Measurements from ENCODE around the gene RAI2. TPM values are rescaled to one million over a fixed set of nuclear protein-coding genes. Genes with fewer than 3 reads are reported as not detected.

Gene RAI2
- total RNA-seq, 6 donors from 2014 or later = 13.6 to 28.1 (median 19.1) TPM

DNA sequence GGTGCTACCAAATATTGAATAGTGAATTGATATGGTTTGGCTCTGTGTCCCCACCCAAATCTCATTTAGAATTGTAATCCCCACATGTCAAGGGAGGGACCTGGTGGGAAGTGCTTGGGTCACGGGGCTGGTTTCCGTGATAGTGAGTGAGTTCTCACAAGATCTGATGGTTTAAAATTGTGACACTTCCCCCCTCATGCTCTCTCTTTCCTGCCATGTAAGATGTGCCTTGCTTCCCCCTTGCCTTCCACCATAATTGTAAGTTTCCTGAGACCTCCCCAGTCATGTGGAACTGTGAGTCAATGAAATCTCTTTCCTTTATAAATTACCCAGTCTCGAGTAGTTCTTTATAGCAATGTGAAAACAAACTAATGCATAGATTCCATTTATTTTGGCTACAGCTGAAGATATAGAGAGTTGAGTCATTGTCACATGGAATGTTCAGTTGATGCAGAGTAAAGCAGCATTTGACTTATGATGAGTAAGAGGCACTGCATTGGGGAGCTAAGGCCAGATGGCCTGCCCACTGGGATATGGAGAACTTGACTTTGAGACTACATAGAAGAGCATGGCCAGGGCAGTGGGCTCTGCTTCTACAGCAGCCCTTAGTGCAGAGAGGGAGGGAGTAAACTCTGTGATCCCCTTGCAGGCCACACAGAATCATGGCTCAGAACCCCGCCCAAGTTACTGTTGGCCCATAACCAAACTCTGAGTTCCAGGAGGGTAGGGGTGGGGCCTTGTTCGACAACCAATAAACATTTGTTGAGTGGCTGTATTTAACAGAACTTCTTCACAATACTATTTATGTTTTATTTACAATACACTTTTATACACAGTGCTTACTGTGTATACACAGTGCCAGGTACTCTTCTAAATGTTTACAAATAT, 34.2 kb downstream of the RAI2 start:
- DNase-seq (no peak), ATAC-seq (ENCODE audit: low FRiP score in 2 of 2) (no peak)
- Histone ChIP-seq H3K4me1 (peaks cover 0 to 2% (median 0%) of the 10 kb centered on the region in 4 donors), H3K27me3 (no peaks in the 10 kb centered on the region), H3K36me3 (no peaks in the 10 kb centered on the region), H3K9me3 (no peaks in the 10 kb centered on the region), H3K4me3 (no peak overlapping the region), H3K27ac (no peak overlapping the region)
- 63 to 65% methylated on average over 5 of the region's 5 CpGs for WGBS, 2 donors
- TF ChIP-seq, protein P1, sequence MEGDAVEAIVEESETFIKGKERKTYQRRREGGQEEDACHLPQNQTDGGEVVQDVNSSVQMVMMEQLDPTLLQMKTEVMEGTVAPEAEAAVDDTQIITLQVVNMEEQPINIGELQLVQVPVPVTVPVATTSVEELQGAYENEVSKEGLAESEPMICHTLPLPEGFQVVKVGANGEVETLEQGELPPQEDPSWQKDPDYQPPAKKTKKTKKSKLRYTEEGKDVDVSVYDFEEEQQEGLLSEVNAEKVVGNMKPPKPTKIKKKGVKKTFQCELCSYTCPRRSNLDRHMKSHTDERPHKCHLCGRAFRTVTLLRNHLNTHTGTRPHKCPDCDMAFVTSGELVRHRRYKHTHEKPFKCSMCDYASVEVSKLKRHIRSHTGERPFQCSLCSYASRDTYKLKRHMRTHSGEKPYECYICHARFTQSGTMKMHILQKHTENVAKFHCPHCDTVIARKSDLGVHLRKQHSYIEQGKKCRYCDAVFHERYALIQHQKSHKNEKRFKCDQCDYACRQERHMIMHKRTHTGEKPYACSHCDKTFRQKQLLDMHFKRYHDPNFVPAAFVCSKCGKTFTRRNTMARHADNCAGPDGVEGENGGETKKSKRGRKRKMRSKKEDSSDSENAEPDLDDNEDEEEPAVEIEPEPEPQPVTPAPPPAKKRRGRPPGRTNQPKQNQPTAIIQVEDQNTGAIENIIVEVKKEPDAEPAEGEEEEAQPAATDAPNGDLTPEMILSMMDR (IDR thresholded peaks at IDR 0.05) = no peak
- TF ChIP-seq POLR2A (IDR thresholded peaks at IDR 0.05) = no peak
- no peak for TF ChIP-seq EP300 (IDR thresholded peaks at IDR 0.05)
- no peak for TF ChIP-seq POLR2AphosphoS5 (IDR thresholded peaks at IDR 0.05)

GRCh38 chrX:17824980-17825379, 36.1 kb downstream of the RAI2 start:
- DNase-seq (no peak), ATAC-seq (ENCODE audit: low FRiP score in 2 of 2) (no peak)
- H3K4me3 ChIP-seq = no peak overlapping the region
- WGBS, 2 donors = 52 to 70% methylated on average over 4 of the region's 4 CpGs
- no peaks in the 10 kb centered on the region for H3K27me3 ChIP-seq
- H3K27ac ChIP-seq = no peak overlapping the region
- H3K9me3 ChIP-seq = no peaks in the 10 kb centered on the region
- TF ChIP-seq, protein P1 (IDR thresholded peaks at IDR 0.05) = no peak
- no peak for TF ChIP-seq POLR2AphosphoS5 (IDR thresholded peaks at IDR 0.05)
- no peak for TF ChIP-seq EP300 (IDR thresholded peaks at IDR 0.05)
- TF ChIP-seq POLR2A (IDR thresholded peaks at IDR 0.05) = no peak
- no peaks in the 10 kb centered on the region for H3K36me3 ChIP-seq
- H3K4me1 ChIP-seq = peaks cover 0 to 3% (median 0%) of the 10 kb centered on the region in 4 donors

DNA sequence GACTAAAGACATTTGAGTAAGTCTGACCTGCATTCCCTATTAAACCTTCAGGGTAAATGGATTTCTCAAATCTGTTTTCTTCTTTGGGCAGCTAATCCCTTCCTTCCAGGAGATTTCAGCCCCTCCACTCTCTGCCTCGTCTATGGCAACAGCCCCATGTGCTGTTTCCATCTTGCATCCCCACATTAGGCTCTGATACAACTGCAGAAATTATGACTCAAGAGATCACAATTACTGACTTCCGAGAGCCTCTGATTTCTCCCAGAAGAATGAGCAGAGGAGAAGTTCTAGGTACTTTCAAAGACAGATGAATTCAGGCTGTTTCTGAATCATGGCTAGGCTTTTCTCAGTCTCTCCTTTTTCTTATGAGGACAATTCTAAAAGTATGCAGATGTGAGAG, 38.7 kb downstream of the RAI2 start:
- no peak for DNase-seq
- TF ChIP-seq POLR2AphosphoS5 (IDR thresholded peaks at IDR 0.05) = no peak
- 57 to 100% methylated on average over 2 of the region's 2 CpGs for WGBS, 2 donors
- Histone ChIP-seq H3K4me3 (no peak overlapping the region), H3K27me3 (no peaks in the 10 kb centered on the region), H3K27ac (no peak overlapping the region), H3K9me3 (no peaks in the 10 kb centered on the region), H3K4me1 (peaks cover 0 to 3% (median 0%) of the 10 kb centered on the region in 4 donors), H3K36me3 (no peaks in the 10 kb centered on the region)
- no peak for ATAC-seq (ENCODE audit: low FRiP score in 2 of 2)

DNA sequence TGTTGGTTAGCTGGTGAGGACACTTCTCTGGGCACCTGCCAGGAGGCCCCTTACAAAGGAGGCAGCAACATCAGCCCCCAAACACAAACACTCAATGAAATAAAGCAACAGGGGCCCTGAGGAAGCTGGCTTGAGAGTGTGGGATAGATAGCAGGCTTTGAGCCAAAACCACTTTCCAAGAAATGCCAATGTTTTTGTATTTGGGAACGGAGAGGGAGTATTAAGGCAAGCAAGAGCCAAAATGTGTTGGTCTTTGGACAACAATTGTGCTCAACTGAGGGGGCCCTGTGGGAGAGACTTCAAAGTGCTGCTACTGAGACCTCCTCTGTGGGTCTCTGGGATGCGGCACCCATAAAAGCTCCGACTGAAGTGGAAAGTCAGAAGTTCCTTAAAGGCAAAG, 41.0 kb downstream of the RAI2 start:
- H3K9me3 ChIP-seq = no peaks in the 10 kb centered on the region
- H3K36me3 ChIP-seq = no peaks in the 10 kb centered on the region
- no peak overlapping the region for H3K27ac ChIP-seq
- no peak for DNase-seq
- TF ChIP-seq, protein P1 (IDR thresholded peaks at IDR 0.05) = no peak
- TF ChIP-seq POLR2A (IDR thresholded peaks at IDR 0.05) = no peak
- no peak for TF ChIP-seq POLR2AphosphoS5 (IDR thresholded peaks at IDR 0.05)
- no peak for TF ChIP-seq EP300 (IDR thresholded peaks at IDR 0.05)
- no peaks in the 10 kb centered on the region for H3K27me3 ChIP-seq
- no peak overlapping the region for H3K4me3 ChIP-seq
- peaks cover 0 to 3% (median 0%) of the 10 kb centered on the region in 4 donors for H3K4me1 ChIP-seq
- no peak for ATAC-seq (ENCODE audit: low FRiP score in 2 of 2)
- WGBS, 2 donors = 30 to 55% methylated on average over 2 to 3 of the region's 3 CpGs

GRCh38 chrX:17818726-17819125, 42.4 kb downstream of the RAI2 start:
- Histone ChIP-seq H3K27me3 (no peaks in the 10 kb centered on the region), H3K9me3 (no peaks in the 10 kb centered on the region), H3K27ac (no peak overlapping the region), H3K4me1 (peaks cover 0 to 3% (median 0%) of the 10 kb centered on the region in 4 donors), H3K4me3 (no peak overlapping the region), H3K36me3 (no peaks in the 10 kb centered on the region)
- ATAC-seq (ENCODE audit: low FRiP score in 2 of 2) (no peak), DNase-seq (no peak)
- WGBS, 2 donors = 82% methylated on average over 11 of the region's 11 CpGs; no CpG with 5 or more reads in 1 of the 2 donors
- TF ChIP-seq POLR2AphosphoS5 (IDR thresholded peaks at IDR 0.05) = no peak
- no peak for TF ChIP-seq EP300 (IDR thresholded peaks at IDR 0.05)
- TF ChIP-seq, protein P1 (IDR thresholded peaks at IDR 0.05) = no peak
- TF ChIP-seq POLR2A (IDR thresholded peaks at IDR 0.05) = no peak
